OCI-LY3 (cell line): ENCODE data around the gene RFX2.

ENCODE experiments used
- H2AFZ ChIP-seq: fragments of 200-600, 300-600 bp; shearing (Covaris generic); 2 replicates; pipeline ENCODE4 v1.6.0; 2014; ENCODE audit warnings: antibody characterized with exemption, low read depth, low read length
- H3K27ac ChIP-seq: fragments of 200-600, 300-600 bp; sonication (generic); 2 replicates; pipeline ENCODE4 v1.5.1; 2014; ENCODE audit warnings: mild to moderate bottlenecking, low read length, moderate library complexity, mixed read lengths
- H3K27me3 ChIP-seq: fragments of 200-600, 300-600 bp; sonication (generic); 2 replicates; pipeline ENCODE4 v1.6.1; 2014; ENCODE audit warnings: low read depth, low read length, mixed read lengths
- H3K36me3 ChIP-seq: fragments of 200-600, 300-600 bp; sonication (generic); replicated peaks from 2 replicates; pipeline ENCODE3; 2014; ENCODE audit warnings: low read depth, low read length, mixed read lengths
- H3K4me1 ChIP-seq: fragments of 300-600, 200-600 bp; sonication (generic); 2 replicates; pipeline ENCODE4 v1.6.1; 2014; ENCODE audit warnings: low read length, mixed read lengths
- H3K4me2 ChIP-seq: fragments of 200-600, 300-600 bp; sonication (generic); 2 replicates; pipeline ENCODE4 v1.6.1; 2014; ENCODE audit warnings: low read length, mixed read lengths
- H3K4me3 ChIP-seq: fragments of 300-600, 200-600 bp; sonication (generic); 2 replicates; pipeline ENCODE4 v1.5.1; 2014; ENCODE audit warnings: antibody characterized with exemption, mild to moderate bottlenecking, low read length, moderate library complexity
- H3K79me2 ChIP-seq: fragments of 300-600, 200-600 bp; shearing (Covaris generic); 2 replicates; pipeline ENCODE4 v1.6.1; 2014; ENCODE audit warnings: mild to moderate bottlenecking, low read length, mixed read lengths
- H3K9ac ChIP-seq: fragments of 300-600, 200-600 bp; shearing (Covaris generic); 2 replicates; pipeline ENCODE4 v1.6.0; 2014; ENCODE audit warnings: mild to moderate bottlenecking, low read length, moderate library complexity
- H3K9me3 ChIP-seq: fragments of 200-600, 300-600 bp; shearing (Covaris generic); 2 replicates; pipeline ENCODE4 v1.6.1; 2014; ENCODE audit warnings: low read length, mixed read lengths; ENCODE audit not compliant: insufficient read depth
- H4K20me1 ChIP-seq: fragments of 200-600, 300-600 bp; sonication (generic); 2 replicates; pipeline ENCODE4 v1.6.1; 2016; ENCODE audit warnings: low read length, mixed read lengths; ENCODE audit not compliant: insufficient read depth
- EZH2phosphoT487 ChIP-seq: fragments of 200-600 bp; shearing (Covaris generic); IDR thresholded peaks from 2 replicates; pipeline ENCODE4 v1.6.1; 2018; ENCODE audit warnings: antibody characterized with exemption, mixed run types, low read depth
- TF ChIP-seq, protein P1 (sequence below): fragments of 200-600, 300-600 bp; sonication (generic); IDR thresholded peaks from 2 replicates; pipeline ENCODE4 v1.5.1; 2014; ENCODE audit warnings: antibody characterized with exemption, low read length, low read depth

Gene RFX2

DNA sequence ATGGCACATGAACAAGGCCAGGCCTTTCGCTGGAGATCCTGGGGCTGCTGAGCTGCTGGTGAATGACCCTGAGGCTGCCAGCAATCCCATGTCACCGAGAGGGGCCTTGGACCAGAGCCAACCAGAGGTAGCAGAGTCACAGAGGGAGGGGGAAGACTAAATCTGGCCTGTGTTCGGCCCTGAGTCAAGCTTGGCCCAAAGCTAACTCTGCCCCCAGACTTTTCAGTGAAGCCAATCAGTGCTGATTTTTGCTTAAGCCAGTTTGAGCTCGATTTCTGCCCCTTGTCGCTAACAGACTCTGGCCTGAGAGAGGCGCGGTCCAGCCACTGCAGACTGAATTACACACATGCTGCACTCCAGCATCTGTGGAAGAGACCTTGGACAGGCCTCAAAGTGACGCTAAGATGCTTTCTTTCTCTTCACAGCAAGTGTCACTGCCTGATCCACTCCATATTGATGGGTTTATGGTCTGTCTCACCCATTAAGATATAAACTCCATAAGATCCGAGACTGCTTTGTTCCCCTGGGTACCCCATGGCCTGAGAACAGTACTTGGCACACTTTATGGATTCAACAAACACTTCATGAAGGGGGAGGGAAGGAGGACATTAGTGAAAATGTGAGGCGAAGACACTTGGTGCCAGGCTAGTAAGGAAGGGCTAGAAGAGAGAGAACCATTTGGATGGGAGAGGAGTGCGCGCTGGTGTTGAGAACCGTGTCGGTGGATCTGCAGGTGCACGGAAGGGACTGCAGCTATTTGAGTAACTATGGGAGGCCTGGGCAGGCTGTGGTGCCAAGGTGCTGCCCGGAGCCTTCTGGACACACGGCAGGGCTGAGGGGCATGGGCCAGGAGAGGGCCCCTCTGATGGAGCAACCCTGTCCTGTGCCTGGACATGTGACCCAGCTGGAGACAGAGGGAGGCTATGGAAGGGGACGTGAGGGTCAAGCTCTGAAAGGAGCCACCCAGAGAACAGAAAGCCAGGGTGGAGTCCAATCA, 150.0 kb downstream of the RFX2 start:
- Histone ChIP-seq H3K9me3 (no peaks in the 10 kb centered on the region), H3K4me1 (0 out of 2 replicates have a peak, but pooled peaks cover 5% of the 10 kb centered on the region), H3K4me3 (no peak overlapping the region), H2AFZ (no peak overlapping the region), H3K27me3 (no peaks in the 10 kb centered on the region), H3K27ac (no peak overlapping the region), H3K9ac (no peak overlapping the region), H4K20me1 (peaks cover 96% of the 10 kb centered on the region), H3K36me3 (peaks cover 12% of the 10 kb centered on the region), H3K79me2 (peaks cover 100% of the 10 kb centered on the region), H3K4me2 (no peak overlapping the region)
- TF ChIP-seq, protein P1, sequence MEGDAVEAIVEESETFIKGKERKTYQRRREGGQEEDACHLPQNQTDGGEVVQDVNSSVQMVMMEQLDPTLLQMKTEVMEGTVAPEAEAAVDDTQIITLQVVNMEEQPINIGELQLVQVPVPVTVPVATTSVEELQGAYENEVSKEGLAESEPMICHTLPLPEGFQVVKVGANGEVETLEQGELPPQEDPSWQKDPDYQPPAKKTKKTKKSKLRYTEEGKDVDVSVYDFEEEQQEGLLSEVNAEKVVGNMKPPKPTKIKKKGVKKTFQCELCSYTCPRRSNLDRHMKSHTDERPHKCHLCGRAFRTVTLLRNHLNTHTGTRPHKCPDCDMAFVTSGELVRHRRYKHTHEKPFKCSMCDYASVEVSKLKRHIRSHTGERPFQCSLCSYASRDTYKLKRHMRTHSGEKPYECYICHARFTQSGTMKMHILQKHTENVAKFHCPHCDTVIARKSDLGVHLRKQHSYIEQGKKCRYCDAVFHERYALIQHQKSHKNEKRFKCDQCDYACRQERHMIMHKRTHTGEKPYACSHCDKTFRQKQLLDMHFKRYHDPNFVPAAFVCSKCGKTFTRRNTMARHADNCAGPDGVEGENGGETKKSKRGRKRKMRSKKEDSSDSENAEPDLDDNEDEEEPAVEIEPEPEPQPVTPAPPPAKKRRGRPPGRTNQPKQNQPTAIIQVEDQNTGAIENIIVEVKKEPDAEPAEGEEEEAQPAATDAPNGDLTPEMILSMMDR = no peak
- TF ChIP-seq EZH2phosphoT487 = no peak

DNA sequence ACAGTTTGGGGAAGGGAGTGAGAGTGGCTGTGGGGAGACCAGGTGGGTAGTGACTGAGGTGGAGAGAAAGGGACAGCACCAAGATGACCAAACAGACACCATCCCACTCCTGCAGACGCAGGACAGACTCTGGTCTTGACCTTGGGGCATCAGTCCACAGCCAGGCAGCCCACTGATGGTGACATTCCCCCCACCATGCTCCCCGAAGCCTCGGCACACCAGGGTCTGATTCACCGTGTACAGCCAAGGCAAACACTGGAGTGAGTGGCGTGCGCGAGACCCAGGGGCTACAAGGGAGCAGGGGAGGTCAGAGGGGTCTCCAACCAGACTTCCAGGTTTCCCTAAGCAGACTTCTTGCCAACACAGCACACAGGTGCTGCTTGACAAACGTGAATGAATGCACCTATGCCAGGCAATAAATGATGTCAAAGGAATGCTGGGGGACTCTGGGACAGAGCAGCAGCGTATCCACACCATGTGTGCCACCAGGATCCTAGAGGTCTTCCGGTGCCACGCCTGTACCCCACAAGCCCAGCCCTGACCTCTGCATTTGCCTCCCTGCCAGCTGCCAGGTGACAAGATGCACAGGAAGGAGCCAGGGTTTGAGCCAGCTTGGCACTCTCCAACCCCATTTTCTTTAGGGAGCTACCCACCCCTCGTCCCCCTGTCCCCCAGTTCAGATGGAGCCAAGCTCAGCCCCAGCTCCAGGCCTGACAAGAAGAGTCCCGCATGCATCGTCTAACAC, 150.9 kb downstream of the RFX2 start:
- H3K36me3 ChIP-seq = peaks cover 12% of the 10 kb centered on the region
- no peak overlapping the region for H3K4me2 ChIP-seq
- no peaks in the 10 kb centered on the region for H3K27me3 ChIP-seq
- H3K9me3 ChIP-seq = no peaks in the 10 kb centered on the region
- H3K4me1 ChIP-seq = 0 out of 2 replicates have a peak, but pooled peaks cover 5% of the 10 kb centered on the region
- no peak overlapping the region for H3K9ac ChIP-seq
- H4K20me1 ChIP-seq = peaks cover 96% of the 10 kb centered on the region
- H2AFZ ChIP-seq = no peak overlapping the region
- H3K27ac ChIP-seq = no peak overlapping the region
- TF ChIP-seq, protein P1 = no peak
- no peak for TF ChIP-seq EZH2phosphoT487
- H3K79me2 ChIP-seq = peaks cover 100% of the 10 kb centered on the region
- H3K4me3 ChIP-seq = no peak overlapping the region

DNA sequence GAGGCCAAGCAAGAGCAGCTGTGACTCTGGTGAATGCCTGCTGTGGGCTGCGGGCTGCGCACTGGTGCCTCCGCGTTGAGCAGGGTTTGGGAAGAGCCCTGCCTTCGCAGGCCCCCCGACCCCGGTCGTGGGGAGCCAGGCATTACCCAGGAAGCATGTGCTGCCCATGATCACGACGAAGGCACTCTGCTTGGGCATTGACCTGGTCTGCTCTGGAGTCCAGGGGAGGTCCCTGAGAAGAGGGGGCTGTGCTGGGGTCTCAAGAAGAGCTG, 151.5 kb downstream of the RFX2 start:
- Histone ChIP-seq H4K20me1 (peaks cover 96% of the 10 kb centered on the region), H3K27me3 (no peaks in the 10 kb centered on the region), H3K4me3 (no peak overlapping the region), H3K4me2 (no peak overlapping the region), H3K36me3 (peaks cover 17% of the 10 kb centered on the region), H3K9ac (no peak overlapping the region), H3K27ac (no peak overlapping the region), H3K9me3 (no peaks in the 10 kb centered on the region), H2AFZ (no peak overlapping the region), H3K4me1 (0 out of 2 replicates have a peak, but pooled peaks cover 5% of the 10 kb centered on the region), H3K79me2 (peaks cover 100% of the 10 kb centered on the region)
- TF ChIP-seq, protein P1 = no peak
- TF ChIP-seq EZH2phosphoT487 = no peak
